Measurements from ENCODE around the gene TSPAN5.
"Not testable (repeated sequence)": the region's sequence is repeated elsewhere in the genome, so short reads cannot be mapped to it uniquely, and the experiment has no call there.

Gene TSPAN5

GRCh38 chr4:98542011-98542410, 116.4 kb downstream of the TSPAN5 start:
- Histone ChIP-seq H3K27me3 (ENCODE audit: control insufficient read depth, insufficient read depth, low read length) (no peaks in the 10 kb centered on the region), H3K36me3 (ENCODE audit: control insufficient read depth, insufficient read depth, low read length) (no peaks in the 10 kb centered on the region), H3K4me1 (ENCODE audit: control insufficient read depth, insufficient read depth, low read length) (no peaks in the 10 kb centered on the region), H3K9ac (ENCODE audit: low read length) (no peak overlapping the region), H3K27ac (ENCODE audit: low read depth, low read length) (no peak overlapping the region), H3K4me3 (ENCODE audit: low read length) (no peak overlapping the region)

GRCh38 chr4:98540803-98541202, 117.6 kb downstream of the TSPAN5 start:
- no peak overlapping the region for H3K9ac ChIP-seq (ENCODE audit: low read length)
- no peaks in the 10 kb centered on the region for H3K27me3 ChIP-seq (ENCODE audit: control insufficient read depth, insufficient read depth, low read length)
- no peaks in the 10 kb centered on the region for H3K4me1 ChIP-seq (ENCODE audit: control insufficient read depth, insufficient read depth, low read length)
- no peaks in the 10 kb centered on the region for H3K36me3 ChIP-seq (ENCODE audit: control insufficient read depth, insufficient read depth, low read length)
- H3K4me3 ChIP-seq (ENCODE audit: low read length) = no peak overlapping the region
- H3K27ac ChIP-seq (ENCODE audit: low read depth, low read length) = no peak overlapping the region

GRCh38 chr4:98539741-98540140, 118.7 kb downstream of the TSPAN5 start:
- Histone ChIP-seq H3K27ac (ENCODE audit: low read depth, low read length) (no peak overlapping the region), H3K27me3 (ENCODE audit: control insufficient read depth, insufficient read depth, low read length) (no peaks in the 10 kb centered on the region), H3K36me3 (ENCODE audit: control insufficient read depth, insufficient read depth, low read length) (no peaks in the 10 kb centered on the region), H3K4me1 (ENCODE audit: control insufficient read depth, insufficient read depth, low read length) (no peaks in the 10 kb centered on the region), H3K9ac (ENCODE audit: low read length) (no peak overlapping the region), H3K4me3 (ENCODE audit: low read length) (no peak overlapping the region)

- no peaks in the 10 kb centered on the region for H3K27me3 ChIP-seq (ENCODE audit: control insufficient read depth, insufficient read depth, low read length)
- no peak overlapping the region for H3K9ac ChIP-seq (ENCODE audit: low read length)
- no peaks in the 10 kb centered on the region for H3K4me1 ChIP-seq (ENCODE audit: control insufficient read depth, insufficient read depth, low read length)
- no peaks in the 10 kb centered on the region for H3K36me3 ChIP-seq (ENCODE audit: control insufficient read depth, insufficient read depth, low read length)
- H3K4me3 ChIP-seq (ENCODE audit: low read length) = no peak overlapping the region
- H3K27ac ChIP-seq (ENCODE audit: low read depth, low read length) = no peak overlapping the region
Measured at GRCh38 chr4:98539299-98539698, 119.1 kb downstream of the TSPAN5 start.

- Histone ChIP-seq H3K9ac (ENCODE audit: low read length) (no peak overlapping the region), H3K4me1 (ENCODE audit: control insufficient read depth, insufficient read depth, low read length) (no peaks in the 10 kb centered on the region), H3K27me3 (ENCODE audit: control insufficient read depth, insufficient read depth, low read length) (no peaks in the 10 kb centered on the region), H3K4me3 (ENCODE audit: low read length) (no peak overlapping the region), H3K27ac (ENCODE audit: low read depth, low read length) (no peak overlapping the region), H3K36me3 (ENCODE audit: control insufficient read depth, insufficient read depth, low read length) (no peaks in the 10 kb centered on the region)
Measured at GRCh38 chr4:98536631-98537030, 121.8 kb downstream of the TSPAN5 start.

GRCh38 chr4:98534146-98534545, 124.3 kb downstream of the TSPAN5 start:
- H3K4me1 ChIP-seq (ENCODE audit: control insufficient read depth, insufficient read depth, low read length); H3K27ac ChIP-seq (ENCODE audit: low read depth, low read length); H3K36me3 ChIP-seq (ENCODE audit: control insufficient read depth, insufficient read depth, low read length); H3K4me3 ChIP-seq (ENCODE audit: low read length); H3K27me3 ChIP-seq (ENCODE audit: control insufficient read depth, insufficient read depth, low read length); H3K9ac ChIP-seq (ENCODE audit: low read length): not testable (repeated sequence)

GRCh38 chr4:98530572-98530971, 127.8 kb downstream of the TSPAN5 start:
- no peak overlapping the region for H3K4me3 ChIP-seq (ENCODE audit: low read length)
- no peaks in the 10 kb centered on the region for H3K36me3 ChIP-seq (ENCODE audit: control insufficient read depth, insufficient read depth, low read length)
- no peak overlapping the region for H3K9ac ChIP-seq (ENCODE audit: low read length)
- H3K27ac ChIP-seq (ENCODE audit: low read depth, low read length) = no peak overlapping the region
- H3K4me1 ChIP-seq (ENCODE audit: control insufficient read depth, insufficient read depth, low read length) = peaks cover 3% of the 10 kb centered on the region
- H3K27me3 ChIP-seq (ENCODE audit: control insufficient read depth, insufficient read depth, low read length) = no peaks in the 10 kb centered on the region

GRCh38 chr4:98529970-98530569, 128.3 kb downstream of the TSPAN5 start:
- H3K4me1 ChIP-seq (ENCODE audit: control insufficient read depth, insufficient read depth, low read length) = peaks cover 3% of the 10 kb centered on the region
- H3K4me3 ChIP-seq (ENCODE audit: low read length) = no peak overlapping the region
- no peaks in the 10 kb centered on the region for H3K36me3 ChIP-seq (ENCODE audit: control insufficient read depth, insufficient read depth, low read length)
- no peak overlapping the region for H3K27ac ChIP-seq (ENCODE audit: low read depth, low read length)
- no peaks in the 10 kb centered on the region for H3K27me3 ChIP-seq (ENCODE audit: control insufficient read depth, insufficient read depth, low read length)
- no peak overlapping the region for H3K9ac ChIP-seq (ENCODE audit: low read length)

- Histone ChIP-seq H3K27ac (ENCODE audit: low read depth, low read length) (no peak overlapping the region), H3K36me3 (ENCODE audit: control insufficient read depth, insufficient read depth, low read length) (no peaks in the 10 kb centered on the region), H3K4me1 (ENCODE audit: control insufficient read depth, insufficient read depth, low read length) (peaks cover 3% of the 10 kb centered on the region), H3K4me3 (ENCODE audit: low read length) (no peak overlapping the region), H3K27me3 (ENCODE audit: control insufficient read depth, insufficient read depth, low read length) (no peaks in the 10 kb centered on the region), H3K9ac (ENCODE audit: low read length) (no peak overlapping the region)
Measured at GRCh38 chr4:98528882-98529281, 129.5 kb downstream of the TSPAN5 start.

GRCh38 chr4:98527534-98528269, 130.7 kb downstream of the TSPAN5 start:
- Histone ChIP-seq H3K27ac (ENCODE audit: low read depth, low read length) (no peak overlapping the region), H3K27me3 (ENCODE audit: control insufficient read depth, insufficient read depth, low read length) (no peaks in the 10 kb centered on the region), H3K4me1 (ENCODE audit: control insufficient read depth, insufficient read depth, low read length) (peaks cover 5% of the 10 kb centered on the region), H3K4me3 (ENCODE audit: low read length) (no peak overlapping the region), H3K9ac (ENCODE audit: low read length) (no peak overlapping the region), H3K36me3 (ENCODE audit: control insufficient read depth, insufficient read depth, low read length) (no peaks in the 10 kb centered on the region)

- no peak overlapping the region for H3K9ac ChIP-seq (ENCODE audit: low read length)
- no peaks in the 10 kb centered on the region for H3K27me3 ChIP-seq (ENCODE audit: control insufficient read depth, insufficient read depth, low read length)
- no peak overlapping the region for H3K4me3 ChIP-seq (ENCODE audit: low read length)
- H3K4me1 ChIP-seq (ENCODE audit: control insufficient read depth, insufficient read depth, low read length) = peaks cover 10% of the 10 kb centered on the region
- no peak overlapping the region for H3K27ac ChIP-seq (ENCODE audit: low read depth, low read length)
- H3K36me3 ChIP-seq (ENCODE audit: control insufficient read depth, insufficient read depth, low read length) = no peaks in the 10 kb centered on the region
Measured at GRCh38 chr4:98524230-98524629, 134.2 kb downstream of the TSPAN5 start.

- Histone ChIP-seq H3K4me1 (ENCODE audit: control insufficient read depth, insufficient read depth, low read length) (peaks cover 7% of the 10 kb centered on the region), H3K27ac (ENCODE audit: low read depth, low read length) (peak overlapping the region; percentile 1), H3K27me3 (ENCODE audit: control insufficient read depth, insufficient read depth, low read length) (no peaks in the 10 kb centered on the region), H3K9ac (ENCODE audit: low read length) (no peak overlapping the region), H3K36me3 (ENCODE audit: control insufficient read depth, insufficient read depth, low read length) (no peaks in the 10 kb centered on the region), H3K4me3 (ENCODE audit: low read length) (no peak overlapping the region)
Measured at GRCh38 chr4:98522636-98523395, 135.6 kb downstream of the TSPAN5 start.
